ENCODE data around the gene KPNB1.

KPNB1 gene

GRCh38 chr17:47638903-47639302 is 10.8 kb upstream of the KPNB1 start:
- no peak for DNase-seq

GRCh38 chr17:47640076-47640475 is 9.6 kb upstream of the KPNB1 start:
- DNase-seq = no peak

GRCh38 chr17:47641202-47641601 is 8.5 kb upstream of the KPNB1 start:
- DNase-seq = no peak

GRCh38 chr17:47643116-47643515 is 6.6 kb upstream of the KPNB1 start:
- peak; percentile 46 for DNase-seq

- DNase-seq = peak; percentile 95
These were observed 5.4 kb upstream of the KPNB1 start for GRCh38 chr17:47644324-47644723.

GRCh38 chr17:47649972-47650524 is 329 bp downstream of the KPNB1 start:
- DNase-seq = peak; percentile 44

- peak; percentile 97 for DNase-seq
These were observed 1.1 kb downstream of the KPNB1 start for GRCh38 chr17:47650525-47651522.

- DNase-seq = no peak
These were observed 2.0 kb downstream of the KPNB1 start for GRCh38 chr17:47651704-47652103.

- no peak for DNase-seq
These were observed 2.9 kb downstream of the KPNB1 start for GRCh38 chr17:47652570-47652969.

GRCh38 chr17:47653442-47653841 is 3.7 kb downstream of the KPNB1 start:
- DNase-seq = peak; percentile 28

GRCh38 chr17:47654991-47655390 is 5.3 kb downstream of the KPNB1 start:
- no peak for DNase-seq

GRCh38 chr17:47660064-47660492 is 10.4 kb downstream of the KPNB1 start:
- DNase-seq = peak; percentile 91

GRCh38 chr17:47663912-47664623 is 14.3 kb downstream of the KPNB1 start:
- DNase-seq = peak; percentile 53

GRCh38 chr17:47664624-47664941 is 14.9 kb downstream of the KPNB1 start:
- DNase-seq = no peak

- DNase-seq = peak; percentile 91
These were observed 15.9 kb downstream of the KPNB1 start for GRCh38 chr17:47665655-47666054.

GRCh38 chr17:47669081-47669480 is 19.4 kb downstream of the KPNB1 start:
- DNase-seq = peak; percentile 61

- peak; percentile 51 for DNase-seq
These were observed 20.3 kb downstream of the KPNB1 start for GRCh38 chr17:47670064-47670463.

- no peak for DNase-seq
These were observed 24.8 kb downstream of the KPNB1 start for GRCh38 chr17:47674499-47674898.

GRCh38 chr17:47675380-47676198 is 25.9 kb downstream of the KPNB1 start:
- no peak for DNase-seq

GRCh38 chr17:47676199-47676472 is 26.4 kb downstream of the KPNB1 start:
- DNase-seq = no peak

- no peak for DNase-seq
These were observed 26.9 kb downstream of the KPNB1 start for GRCh38 chr17:47676510-47677165.

- no peak for DNase-seq
These were observed 28.5 kb downstream of the KPNB1 start for GRCh38 chr17:47678196-47678595.

- no peak for DNase-seq
These were observed 32.4 kb downstream of the KPNB1 start for GRCh38 chr17:47682138-47682537.

Data from inflammatory macrophage treated with lipopolysaccharide for 4 hours (primary cell).